ENCODE data around the gene DUSP1.

DNA sequence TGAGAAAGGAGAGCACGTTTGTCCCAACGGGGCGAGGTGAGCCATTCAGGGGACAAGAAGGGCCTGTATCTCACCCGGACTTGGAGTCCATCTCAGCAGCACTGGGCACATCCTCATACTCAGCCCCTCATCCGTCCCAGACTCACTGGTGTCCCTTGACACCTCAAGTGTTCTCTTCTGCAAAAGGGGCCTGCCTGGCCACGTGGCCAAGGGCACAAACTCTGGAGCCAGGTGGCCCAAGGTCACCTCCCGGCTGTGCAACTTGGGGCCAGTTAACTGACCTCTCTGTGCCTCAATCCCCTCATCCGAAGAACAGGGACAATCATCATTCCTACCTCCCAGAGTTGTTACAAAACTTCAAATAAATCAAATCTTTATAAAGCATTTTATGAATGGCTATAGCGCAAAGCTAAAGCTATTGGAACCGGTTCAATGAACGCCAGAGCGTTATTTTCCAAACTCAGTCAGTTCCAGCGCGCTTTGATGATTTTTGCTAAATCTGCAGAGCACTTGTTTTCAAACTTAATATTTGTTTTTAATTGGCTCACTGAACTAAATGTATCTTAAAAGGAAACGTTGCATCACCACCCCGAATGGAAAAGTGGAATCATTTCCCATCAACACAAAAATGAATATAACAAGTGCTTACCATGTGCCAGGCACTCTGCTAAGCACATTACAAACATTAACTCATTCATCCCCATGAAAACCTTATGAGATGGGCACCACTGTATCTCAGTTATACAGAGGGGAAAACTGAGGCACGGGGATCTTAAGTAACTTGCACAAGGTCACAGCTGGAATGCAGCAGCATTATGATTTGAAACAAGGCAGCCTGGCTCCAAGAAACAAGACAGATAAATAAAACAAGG lies 49.3 kb downstream of the DUSP1 start:
- TF ChIP-seq TARDBP (IDR thresholded peaks at IDR 0.05) (no peak), BHLHE40 (IDR thresholded peaks at IDR 0.05; ENCODE audit: borderline replicate concordance) (no peak), SP1 (IDR thresholded peaks at IDR 0.05) (no peak), HDGF (IDR thresholded peaks at IDR 0.05; ENCODE audit: borderline replicate concordance) (no peak), SUZ12 (IDR thresholded peaks at IDR 0.05) (no peak)

All from HEK293T (cell line).